ENCODE results near the gene TOP2A.

TOP2A gene

GRCh38 chr17:40463122-40463550 is 45.4 kb upstream of the TOP2A start:
- H3K79me2 ChIP-seq, result no peaks in the 10 kb centered on the region
- H2AFZ ChIP-seq, result no peak overlapping the region
- no peaks in the 10 kb centered on the region for H3K27me3 ChIP-seq (ENCODE audit: control insufficient read depth, insufficient read depth, low read length)
- TF ChIP-seq CTCF (IDR thresholded peaks at IDR 0.05), result no peak
- no peaks in the 10 kb centered on the region for H3K9me3 ChIP-seq (ENCODE audit: control insufficient read depth, low read length)
- no peaks in the 10 kb centered on the region for H3K36me3 ChIP-seq (ENCODE audit: control insufficient read depth, insufficient read depth, low read length)
- no peaks in the 10 kb centered on the region for H3K4me1 ChIP-seq
- no peak overlapping the region for H3K9ac ChIP-seq
- no peak overlapping the region for H3K4me3 ChIP-seq (ENCODE audit: low read depth, low read length)
- no peak overlapping the region for H3K4me2 ChIP-seq (ENCODE audit: low read length)
- no peak overlapping the region for H3K27ac ChIP-seq

GRCh38 chr17:40462343-40463121 is 44.8 kb upstream of the TOP2A start:
- Histone ChIP-seq H3K9me3 (ENCODE audit: control insufficient read depth, low read length) (no peaks in the 10 kb centered on the region), H3K4me3 (ENCODE audit: low read depth, low read length) (no peak overlapping the region), H3K27ac (no peak overlapping the region), H3K36me3 (ENCODE audit: control insufficient read depth, insufficient read depth, low read length) (no peaks in the 10 kb centered on the region), H3K4me2 (ENCODE audit: low read length) (no peak overlapping the region), H3K4me1 (no peaks in the 10 kb centered on the region), H2AFZ (no peak overlapping the region), H3K9ac (no peak overlapping the region), H3K79me2 (no peaks in the 10 kb centered on the region), H3K27me3 (ENCODE audit: control insufficient read depth, insufficient read depth, low read length) (no peaks in the 10 kb centered on the region)
- TF ChIP-seq CTCF (IDR thresholded peaks at IDR 0.05), result no peak

- H3K79me2 ChIP-seq, result no peaks in the 10 kb centered on the region
- no peak for TF ChIP-seq CTCF (IDR thresholded peaks at IDR 0.05)
- H3K27me3 ChIP-seq (ENCODE audit: control insufficient read depth, insufficient read depth, low read length), result no peaks in the 10 kb centered on the region
- H3K9ac ChIP-seq, result no peak overlapping the region
- no peaks in the 10 kb centered on the region for H3K4me1 ChIP-seq
- no peak overlapping the region for H3K27ac ChIP-seq
- H3K9me3 ChIP-seq (ENCODE audit: control insufficient read depth, low read length), result no peaks in the 10 kb centered on the region
- H3K36me3 ChIP-seq (ENCODE audit: control insufficient read depth, insufficient read depth, low read length), result no peaks in the 10 kb centered on the region
- H3K4me2 ChIP-seq (ENCODE audit: low read length), result no peak overlapping the region
- H3K4me3 ChIP-seq (ENCODE audit: low read depth, low read length), result no peak overlapping the region
- H2AFZ ChIP-seq, result no peak overlapping the region
Measured at GRCh38 chr17:40461732-40462342, 44.1 kb upstream of the TOP2A start.

- Histone ChIP-seq H3K4me3 (ENCODE audit: low read depth, low read length) (no peak overlapping the region), H3K4me2 (ENCODE audit: low read length) (no peak overlapping the region), H2AFZ (no peak overlapping the region), H3K36me3 (ENCODE audit: control insufficient read depth, insufficient read depth, low read length) (no peaks in the 10 kb centered on the region), H3K79me2 (no peaks in the 10 kb centered on the region), H3K9ac (no peak overlapping the region), H3K9me3 (ENCODE audit: control insufficient read depth, low read length) (no peaks in the 10 kb centered on the region), H3K27ac (no peak overlapping the region), H3K27me3 (ENCODE audit: control insufficient read depth, insufficient read depth, low read length) (no peaks in the 10 kb centered on the region), H3K4me1 (no peaks in the 10 kb centered on the region)
- TF ChIP-seq CTCF (IDR thresholded peaks at IDR 0.05), result no peak
Measured at GRCh38 chr17:40460968-40461731, 43.5 kb upstream of the TOP2A start.

All from parathyroid adenoma (tissue), 2 donors.